Neural progenitor cell (in vitro differentiated cells): ENCODE results near the gene MEIOSIN.

Experiments
- CTCF ChIP-seq: fragments of 200-600 bp; sonication (generic); IDR thresholded peaks from 2 replicates; pipeline ENCODE4 v1.5.1; 2017; ENCODE audit warnings: antibody characterized with exemption, mild to moderate bottlenecking
- EZH2 ChIP-seq: fragments of 200-600 bp; sonication (generic); IDR thresholded peaks from 2 replicates; pipeline ENCODE4 v1.6.1; 2017; ENCODE audit warnings: antibody characterized with exemption, mild to moderate bottlenecking, moderate library complexity

- TF ChIP-seq EZH2 (no peak), CTCF (no peak)
Observed at GRCh38 chr19:45761714-45762113, 28.5 kb downstream of the MEIOSIN start.
